Measurements from ENCODE around the gene MYL12A. TPM values are rescaled to one million over a fixed set of nuclear protein-coding genes. Genes with fewer than 3 reads are reported as not detected.

The MYL12A gene
- polyA plus RNA-seq, 4 donors, result 270 to 708 (median 541) TPM

GRCh38 chr18:3252843-3253242, 5.2 kb downstream of the MYL12A start:
- H3K36me3 ChIP-seq (ENCODE audit: control insufficient read depth in 3 of 3, insufficient read depth in 2 of 3, low read depth in 1 of 3, low read length in 3 of 3), result peaks cover 2 to 25% (median 19%) of the 10 kb centered on the region in 3 donors
- H3K4me3 ChIP-seq (ENCODE audit: low read depth in 1 of 3, low read length in 3 of 3), result no peak overlapping the region
- DNase-seq, result no peak
- H3K4me1 ChIP-seq (ENCODE audit: control insufficient read depth in 3 of 3, insufficient read depth in 2 of 3, low read depth in 1 of 3, low read length in 2 of 3), result peaks cover 2 to 5% (median 3%) of the 10 kb centered on the region in 3 donors
- H3K27me3 ChIP-seq (ENCODE audit: control insufficient read depth in 3 of 3, insufficient read depth in 3 of 3, low read length in 3 of 3), result no peaks in the 10 kb centered on the region
- WGBS, 3 donors, result 68 to 72% (median 69%) methylated on average over 1 of the region's 1 CpG
- FAIRE-seq, result no peak
- H3K27ac ChIP-seq (ENCODE audit: low read depth in 1 of 3, low read length in 2 of 3), result no peak overlapping the region
- H3K9me3 ChIP-seq (ENCODE audit: control insufficient read depth in 2 of 2, insufficient read depth in 1 of 2, low read depth in 1 of 2, low read length in 1 of 2), result no peaks in the 10 kb centered on the region

GRCh38 chr18:3254725-3255124, 7.1 kb downstream of the MYL12A start:
- DNase-seq (no peak), FAIRE-seq (no peak)
- H3K36me3 ChIP-seq (ENCODE audit: control insufficient read depth in 3 of 3, insufficient read depth in 2 of 3, low read depth in 1 of 3, low read length in 3 of 3), result peaks cover 5 to 30% (median 18%) of the 10 kb centered on the region in 3 donors
- H3K27ac ChIP-seq (ENCODE audit: low read depth in 1 of 3, low read length in 2 of 3), result no peak overlapping the region
- H3K4me1 ChIP-seq (ENCODE audit: control insufficient read depth in 3 of 3, insufficient read depth in 2 of 3, low read depth in 1 of 3, low read length in 2 of 3), result peaks cover 0 to 5% (median 2%) of the 10 kb centered on the region in 3 donors
- WGBS, 3 donors, result 84 to 92% (median 91%) methylated on average over 4 of the region's 4 CpGs
- no peaks in the 10 kb centered on the region for H3K9me3 ChIP-seq (ENCODE audit: control insufficient read depth in 2 of 2, insufficient read depth in 1 of 2, low read depth in 1 of 2, low read length in 1 of 2)
- no peak overlapping the region for H3K4me3 ChIP-seq (ENCODE audit: low read depth in 1 of 3, low read length in 3 of 3)
- no peaks in the 10 kb centered on the region for H3K27me3 ChIP-seq (ENCODE audit: control insufficient read depth in 3 of 3, insufficient read depth in 3 of 3, low read length in 3 of 3)

GRCh38 chr18:3255611-3256165, 8.1 kb downstream of the MYL12A start:
- H3K27ac ChIP-seq (ENCODE audit: low read depth in 1 of 3, low read length in 2 of 3), result no peak overlapping the region

GRCh38 chr18:3256693-3257626, 9.4 kb downstream of the MYL12A start:
- Histone ChIP-seq H3K9me3 (ENCODE audit: control insufficient read depth in 2 of 2, insufficient read depth in 1 of 2, low read depth in 1 of 2, low read length in 1 of 2) (no peaks in the 10 kb centered on the region), H3K4me3 (ENCODE audit: low read depth in 1 of 3, low read length in 3 of 3) (no peak overlapping the region), H3K27me3 (ENCODE audit: control insufficient read depth in 3 of 3, insufficient read depth in 3 of 3, low read length in 3 of 3) (no peaks in the 10 kb centered on the region), H3K27ac (ENCODE audit: low read depth in 1 of 3, low read length in 2 of 3) (peak overlapping the region in 1 of 3 donors; percentile 36), H3K36me3 (ENCODE audit: control insufficient read depth in 3 of 3, insufficient read depth in 2 of 3, low read depth in 1 of 3, low read length in 3 of 3) (peaks cover 5 to 30% (median 18%) of the 10 kb centered on the region in 3 donors), H3K4me1 (ENCODE audit: control insufficient read depth in 3 of 3, insufficient read depth in 2 of 3, low read depth in 1 of 3, low read length in 2 of 3) (peaks cover 0 to 3% (median under 1%) of the 10 kb centered on the region in 3 donors)
- 55 to 62% (median 61%) methylated on average over 5 of the region's 5 CpGs for WGBS, 3 donors
- FAIRE-seq (no peak), DNase-seq (no peak)

More at GRCh38 chr18:3255611-3256165, 8.1 kb downstream of the MYL12A start:
- FAIRE-seq (no peak), DNase-seq (no peak)
- peaks cover 5 to 30% (median 18%) of the 10 kb centered on the region in 3 donors for H3K36me3 ChIP-seq (ENCODE audit: control insufficient read depth in 3 of 3, insufficient read depth in 2 of 3, low read depth in 1 of 3, low read length in 3 of 3)
- peaks cover 0 to 2% (median under 1%) of the 10 kb centered on the region in 3 donors for H3K4me1 ChIP-seq (ENCODE audit: control insufficient read depth in 3 of 3, insufficient read depth in 2 of 3, low read depth in 1 of 3, low read length in 2 of 3)
- 65 to 80% (median 69%) methylated on average over 5 of the region's 5 CpGs for WGBS, 3 donors
- no peaks in the 10 kb centered on the region for H3K9me3 ChIP-seq (ENCODE audit: control insufficient read depth in 2 of 2, insufficient read depth in 1 of 2, low read depth in 1 of 2, low read length in 1 of 2)
- H3K4me3 ChIP-seq (ENCODE audit: low read depth in 1 of 3, low read length in 3 of 3), result no peak overlapping the region
- no peaks in the 10 kb centered on the region for H3K27me3 ChIP-seq (ENCODE audit: control insufficient read depth in 3 of 3, insufficient read depth in 3 of 3, low read length in 3 of 3)

GRCh38 chr18:3257627-3258120, 10.1 kb downstream of the MYL12A start:
- 85 to 96% (median 89%) methylated on average over 2 of the region's 2 CpGs for WGBS, 3 donors
- Histone ChIP-seq H3K27ac (ENCODE audit: low read depth in 1 of 3, low read length in 2 of 3) (no peak overlapping the region), H3K27me3 (ENCODE audit: control insufficient read depth in 3 of 3, insufficient read depth in 3 of 3, low read length in 3 of 3) (no peaks in the 10 kb centered on the region), H3K36me3 (ENCODE audit: control insufficient read depth in 3 of 3, insufficient read depth in 2 of 3, low read depth in 1 of 3, low read length in 3 of 3) (peaks cover 5 to 30% (median 18%) of the 10 kb centered on the region in 3 donors), H3K4me1 (ENCODE audit: control insufficient read depth in 3 of 3, insufficient read depth in 2 of 3, low read depth in 1 of 3, low read length in 2 of 3) (peaks cover 0 to 3% (median 0%) of the 10 kb centered on the region in 3 donors), H3K4me3 (ENCODE audit: low read depth in 1 of 3, low read length in 3 of 3) (no peak overlapping the region), H3K9me3 (ENCODE audit: control insufficient read depth in 2 of 2, insufficient read depth in 1 of 2, low read depth in 1 of 2, low read length in 1 of 2) (no peaks in the 10 kb centered on the region)
- FAIRE-seq (no peak), DNase-seq (no peak)

- FAIRE-seq (no peak), DNase-seq (no peak)
- peaks cover 6 to 28% (median 9%) of the 10 kb centered on the region in 3 donors for H3K4me1 ChIP-seq (ENCODE audit: control insufficient read depth in 3 of 3, insufficient read depth in 2 of 3, low read depth in 1 of 3, low read length in 2 of 3)
- H3K9me3 ChIP-seq (ENCODE audit: control insufficient read depth in 2 of 2, insufficient read depth in 1 of 2, low read depth in 1 of 2, low read length in 1 of 2), result no peaks in the 10 kb centered on the region
- peaks cover 4 to 14% (median 11%) of the 10 kb centered on the region in 3 donors for H3K36me3 ChIP-seq (ENCODE audit: control insufficient read depth in 3 of 3, insufficient read depth in 2 of 3, low read depth in 1 of 3, low read length in 3 of 3)
- H3K27me3 ChIP-seq (ENCODE audit: control insufficient read depth in 3 of 3, insufficient read depth in 3 of 3, low read length in 3 of 3), result no peaks in the 10 kb centered on the region
- H3K27ac ChIP-seq (ENCODE audit: low read depth in 1 of 3, low read length in 2 of 3), result peak overlapping the region; percentile 93 to 98 (median 93)
- 2 to 15% (median 5%) methylated on average over 5 of the region's 5 CpGs for WGBS, 3 donors
- peak overlapping the region; percentile 68 to 100 (median 95) for H3K4me3 ChIP-seq (ENCODE audit: low read depth in 1 of 3, low read length in 3 of 3)
These were observed 13.4 kb downstream of the MYL12A start for GRCh38 chr18:3260995-3261372.

GRCh38 chr18:3261373-3262233, 14.0 kb downstream of the MYL12A start, which contains the start of gene MYL12B:
TSS of gene MYL12B (plus strand) at chr18:3262133. CDS start at chr18:3272899, 10,766 bp downstream.
- Histone ChIP-seq H3K9me3 (ENCODE audit: control insufficient read depth in 2 of 2, insufficient read depth in 1 of 2, low read depth in 1 of 2, low read length in 1 of 2) (no peaks in the 10 kb centered on the region), H3K27ac (ENCODE audit: low read depth in 1 of 3, low read length in 2 of 3) (peak within 1 kb of the TSS; percentile 93 to 98 (median 93)), H3K27me3 (ENCODE audit: control insufficient read depth in 3 of 3, insufficient read depth in 3 of 3, low read length in 3 of 3) (no peaks in the 10 kb centered on the region), H3K4me3 (ENCODE audit: low read depth in 1 of 3, low read length in 3 of 3) (peak within 1 kb of the TSS; percentile 68 to 100 (median 95)), H3K4me1 (ENCODE audit: control insufficient read depth in 3 of 3, insufficient read depth in 2 of 3, low read depth in 1 of 3, low read length in 2 of 3) (peaks cover 11 to 34% (median 14%) of the 10 kb centered on the region in 3 donors), H3K36me3 (ENCODE audit: control insufficient read depth in 3 of 3, insufficient read depth in 2 of 3, low read depth in 1 of 3, low read length in 3 of 3) (peaks cover 4 to 14% (median 12%) of the 10 kb centered on the region in 3 donors)
- 0 to 1% (median 0%) methylated on average over 52 to 84 of the region's 84 CpGs for WGBS, 3 donors
- FAIRE-seq (no peak), DNase-seq (peak; percentile 87 to 96)

Data from small intestine (tissue), 7 donors.